Ascending aorta (tissue), 2 donors: ENCODE measurements around the gene WNT10A. TPM values are rescaled to one million over a fixed set of nuclear protein-coding genes. Genes with fewer than 3 reads are reported as not detected.
"Not testable (repeated sequence)": the region's sequence is repeated elsewhere in the genome, so short reads cannot be mapped to it uniquely, and the experiment has no call there.

ENCODE experiments used
- DNase-seq, 2 donors: peaks; one replicate each; pipeline ENCODE4 v3.0.0-alpha.2; 2019; ENCODE audit warnings: low spot score in 2 of 2
- H3K27ac ChIP-seq, 2 donors: fragments of 200-600 bp; sonication (generic); one replicate each; pipeline ENCODE4 v1.5.1; 2016 to 2017; ENCODE audit warnings: mild to moderate bottlenecking in 1 of 2
- H3K27me3 ChIP-seq: fragments of 200-600 bp; sonication (generic); one replicate; pipeline ENCODE4 v1.5.1; 2017
- H3K36me3 ChIP-seq, 2 donors: fragments of 200-600 bp; sonication (generic); one replicate each; pipeline ENCODE4 v1.5.1; 2016
- H3K4me1 ChIP-seq, 2 donors: fragments of 200-600 bp; sonication (generic); one replicate each; pipeline ENCODE4 v1.5.1; 2016 to 2017; ENCODE audit warnings: mild to moderate bottlenecking in 1 of 2
- H3K4me3 ChIP-seq, 2 donors: fragments of 200-600 bp; sonication (generic); one replicate each; pipeline ENCODE4 v1.5.1; 2016 to 2017; ENCODE audit warnings: mild to moderate bottlenecking in 1 of 2
- H3K9me3 ChIP-seq, 2 donors: fragments of 200-600 bp; sonication (generic); one replicate each; pipeline ENCODE4 v1.5.1; 2016
- CTCF ChIP-seq, 3 experiments: fragments of 200-600 bp in 2 of 3; fragments of 450-650 bp in 1 of 3; sonication (generic) in 2 of 3; IDR thresholded peaks; one replicate each; pipeline ENCODE4 v1.5.1; 2016 to 2019; ENCODE audit warnings: antibody characterized with exemption in 3 of 3, mild to moderate bottlenecking in 1 of 3, moderate library complexity in 1 of 3
- intact Hi-C: fragments of 100-400 bp; cut with DNase I; formaldehyde crosslinking; loops from one replicate; pipeline ENCODE4 v1.15.1; 2023
- total RNA-seq: library from RNA; depleted of rRNA; stranded (reverse); fragments of >200 nt; gene quantifications from one replicate; pipeline ENCODE4 v1.1.0, GENCODE V29; 2016

WNT10A gene
- total RNA-seq, 1 donor from 2014 or later, result not detected

GRCh38 chr2:218925434-218925833 lies 44.8 kb downstream of the WNT10A start:
- intact Hi-C loops, result no loop called here
- H3K36me3 ChIP-seq, result no peaks in the 10 kb centered on the region
- H3K27ac ChIP-seq, result no peak overlapping the region
- no peak for TF ChIP-seq CTCF (IDR thresholded peaks at IDR 0.05)
- H3K27me3 ChIP-seq, result no peaks in the 10 kb centered on the region
- H3K4me1 ChIP-seq, result no peaks in the 10 kb centered on the region
- no peak overlapping the region for H3K4me3 ChIP-seq
- H3K9me3 ChIP-seq, result no peaks in the 10 kb centered on the region
- no peak for DNase-seq

- no peak for TF ChIP-seq CTCF (IDR thresholded peaks at IDR 0.05)
- Histone ChIP-seq H3K9me3 (no peaks in the 10 kb centered on the region), H3K4me1 (no peaks in the 10 kb centered on the region), H3K27me3 (no peaks in the 10 kb centered on the region), H3K36me3 (no peaks in the 10 kb centered on the region), H3K4me3 (no peak overlapping the region), H3K27ac (no peak overlapping the region)
- intact Hi-C loops, result no loop called here
- no peak for DNase-seq
Observed at GRCh38 chr2:218927422-218927821, 46.8 kb downstream of the WNT10A start.

- intact Hi-C loops, result no loop called here
- H3K4me1 ChIP-seq, result no peaks in the 10 kb centered on the region
- H3K9me3 ChIP-seq, result no peaks in the 10 kb centered on the region
- no peak for TF ChIP-seq CTCF (IDR thresholded peaks at IDR 0.05)
- H3K36me3 ChIP-seq, result no peaks in the 10 kb centered on the region
- no peak for DNase-seq
- H3K27ac ChIP-seq, result no peak overlapping the region
- no peaks in the 10 kb centered on the region for H3K27me3 ChIP-seq
- no peak overlapping the region for H3K4me3 ChIP-seq
Observed at GRCh38 chr2:218927876-218928275, 47.2 kb downstream of the WNT10A start.

- DNase-seq, H3K9me3 ChIP-seq, H3K27ac ChIP-seq, intact Hi-C loops, H3K4me1 ChIP-seq, H3K4me3 ChIP-seq, H3K27me3 ChIP-seq, H3K36me3 ChIP-seq: not testable (repeated sequence)
Observed at GRCh38 chr2:218930488-218930887, 49.8 kb downstream of the WNT10A start.

- intact Hi-C loops, H3K27me3 ChIP-seq, DNase-seq: not testable (repeated sequence)
Observed at GRCh38 chr2:218931751-218932150, 51.1 kb downstream of the WNT10A start.

More at GRCh38 chr2:218931751-218932150, 51.1 kb downstream of the WNT10A start:
- H3K4me1 ChIP-seq, H3K27ac ChIP-seq, H3K9me3 ChIP-seq, H3K36me3 ChIP-seq, H3K4me3 ChIP-seq: not testable (repeated sequence)

Other genes starting within 250 kb of the WNT10A start
- gene ZNF142, start 221.2 kb upstream of the WNT10A start, total RNA-seq, result 79.7 TPM
- 27.7 TPM for gene BCS1L, start 221.2 kb upstream of the WNT10A start, total RNA-seq
- gene RNF25, start 208.8 kb upstream of the WNT10A start, total RNA-seq, result 36.0 TPM
- 17.7 TPM for gene STK36, start 208.8 kb upstream of the WNT10A start, total RNA-seq
- gene TTLL4, start 170.0 kb upstream of the WNT10A start, total RNA-seq, result 93.4 TPM
- gene CYP27A1, start 98.7 kb upstream of the WNT10A start, total RNA-seq, result 53.1 TPM
- not detected for gene PRKAG3, start 49.0 kb upstream of the WNT10A start, total RNA-seq
- gene WNT6, start 21.0 kb upstream of the WNT10A start, total RNA-seq, result 1.2 TPM
- gene CDK5R2, start 78.8 kb downstream of the WNT10A start, total RNA-seq, result not detected
- not detected for gene FEV, start 104.3 kb downstream of the WNT10A start, total RNA-seq
- not detected for gene CRYBA2, start 112.6 kb downstream of the WNT10A start, total RNA-seq
- gene CFAP65, start 160.7 kb downstream of the WNT10A start, total RNA-seq, result not detected
- gene IHH, start 180.1 kb downstream of the WNT10A start, total RNA-seq, result not detected